Measurements from ENCODE around the gene CALM1. TPM values are rescaled to one million over a fixed set of nuclear protein-coding genes. Genes with fewer than 3 reads are reported as not detected.

CALM1 gene
- total RNA-seq, 2 experiments from 2014 or later = 960 to 975 TPM

DNA sequence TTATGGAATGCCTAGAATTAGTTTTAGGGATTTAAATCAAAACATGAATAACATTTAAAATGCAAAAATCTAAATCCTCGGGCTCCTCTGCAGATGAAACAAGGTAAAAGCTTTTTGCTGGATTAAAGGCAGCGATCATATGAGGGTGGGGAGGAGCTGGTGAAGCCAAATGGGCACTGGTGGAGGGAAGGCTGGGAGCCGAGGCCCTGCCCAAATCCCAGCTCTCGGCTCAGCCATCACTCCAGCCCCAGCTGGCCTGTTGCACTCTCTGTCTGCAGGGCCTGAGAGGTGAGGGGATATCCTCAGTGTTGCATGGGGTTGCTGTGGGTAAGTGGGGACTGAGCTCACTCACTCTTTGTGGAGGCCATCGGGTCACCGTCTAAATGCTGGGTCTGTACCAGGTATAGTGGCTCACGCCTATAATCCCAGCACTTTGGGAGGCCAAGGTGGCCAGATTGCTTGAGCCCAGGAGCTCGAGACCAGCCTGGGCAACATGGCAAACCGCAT is 28.6 kb downstream of the CALM1 start:
- no peak overlapping the region for H3K4me3 Mint-ChIP-seq
- Histone ChIP-seq H3K4me1 (ENCODE audit: insufficient read depth, low read length) (no peaks in the 10 kb centered on the region), H3K27me3 (ENCODE audit: control insufficient read depth in 1 of 2, insufficient read depth in 2 of 2, low read length in 2 of 2) (no peaks in the 10 kb centered on the region), H3K36me3 (ENCODE audit: insufficient read depth, low read length) (no peaks in the 10 kb centered on the region), H3K27ac (ENCODE audit: low read depth in 1 of 2, low read length in 2 of 2) (no peak overlapping the region), H3K4me3 (ENCODE audit: low read length) (no peak overlapping the region), H3K9me3 (ENCODE audit: control insufficient read depth in 1 of 2, insufficient read depth in 1 of 2, low read length in 2 of 2) (no peaks in the 10 kb centered on the region)
- POLR2A ChIA-PET = no interaction called here
- intact Hi-C loops (cut with DNase I, micrococcal nuclease) = no loop called here
- ATAC-seq (ENCODE audit: poor library complexity) = no peak
- no peaks in the 10 kb centered on the region for H3K4me1 Mint-ChIP-seq (ENCODE audit: low read depth)
- no peak for TF ChIP-seq CTCF (IDR thresholded peaks at IDR 0.05)
- no peaks in the 10 kb centered on the region for H3K36me3 Mint-ChIP-seq (ENCODE audit: low read depth)
- no peaks in the 10 kb centered on the region for H3K27me3 Mint-ChIP-seq
- CTCF ChIA-PET = no interaction called here
- no peaks in the 10 kb centered on the region for H3K9me3 Mint-ChIP-seq
- no peak overlapping the region for H3K27ac Mint-ChIP-seq
- DNase-seq = no peak

- Mint-ChIP-seq H3K9me3 (no peaks in the 10 kb centered on the region), H3K4me3 (no peak overlapping the region), H3K27ac (no peak overlapping the region), H3K4me1 (ENCODE audit: low read depth) (no peaks in the 10 kb centered on the region), H3K27me3 (no peaks in the 10 kb centered on the region), H3K36me3 (ENCODE audit: low read depth) (no peaks in the 10 kb centered on the region)
- ChIA-PET CTCF (no interaction called here), POLR2A (no interaction called here)
- TF ChIP-seq CTCF (IDR thresholded peaks at IDR 0.05) = no peak
- no peaks in the 10 kb centered on the region for H3K36me3 ChIP-seq (ENCODE audit: insufficient read depth, low read length)
- DNase-seq = no peak
- no peak overlapping the region for H3K27ac ChIP-seq (ENCODE audit: low read depth in 1 of 2, low read length in 2 of 2)
- intact Hi-C loops (cut with DNase I, micrococcal nuclease) = no loop called here
- H3K27me3 ChIP-seq (ENCODE audit: control insufficient read depth in 1 of 2, insufficient read depth in 2 of 2, low read length in 2 of 2) = no peaks in the 10 kb centered on the region
- H3K4me1 ChIP-seq (ENCODE audit: insufficient read depth, low read length) = no peaks in the 10 kb centered on the region
- no peak overlapping the region for H3K4me3 ChIP-seq (ENCODE audit: low read length)
- H3K9me3 ChIP-seq (ENCODE audit: control insufficient read depth in 1 of 2, insufficient read depth in 1 of 2, low read length in 2 of 2) = no peaks in the 10 kb centered on the region
- ATAC-seq (ENCODE audit: poor library complexity) = no peak
These were observed 29.3 kb downstream of the CALM1 start for GRCh38 chr14:90426031-90426540.

- no peaks in the 10 kb centered on the region for H3K9me3 Mint-ChIP-seq
- H3K27ac Mint-ChIP-seq = no peak overlapping the region
- POLR2A ChIA-PET = no interaction called here
- H3K36me3 Mint-ChIP-seq (ENCODE audit: low read depth) = no peaks in the 10 kb centered on the region
- no peak for DNase-seq
- Histone ChIP-seq H3K9me3 (ENCODE audit: control insufficient read depth in 1 of 2, insufficient read depth in 1 of 2, low read length in 2 of 2) (no peaks in the 10 kb centered on the region), H3K36me3 (ENCODE audit: insufficient read depth, low read length) (no peaks in the 10 kb centered on the region), H3K4me1 (ENCODE audit: insufficient read depth, low read length) (no peaks in the 10 kb centered on the region), H3K4me3 (ENCODE audit: low read length) (no peak overlapping the region), H3K27me3 (ENCODE audit: control insufficient read depth in 1 of 2, insufficient read depth in 2 of 2, low read length in 2 of 2) (no peaks in the 10 kb centered on the region), H3K27ac (ENCODE audit: low read depth in 1 of 2, low read length in 2 of 2) (no peak overlapping the region)
- no peak for TF ChIP-seq CTCF (IDR thresholded peaks at IDR 0.05)
- CTCF ChIA-PET = no interaction called here
- no peaks in the 10 kb centered on the region for H3K27me3 Mint-ChIP-seq
- H3K4me1 Mint-ChIP-seq (ENCODE audit: low read depth) = no peaks in the 10 kb centered on the region
- intact Hi-C loops (cut with DNase I, micrococcal nuclease) = no loop called here
- no peak for ATAC-seq (ENCODE audit: poor library complexity)
- no peak overlapping the region for H3K4me3 Mint-ChIP-seq
These were observed 29.8 kb downstream of the CALM1 start for GRCh38 chr14:90426663-90427062.
